Ovary (tissue), 3 donors: ENCODE results near the gene RILP.

Experiments
- POLR2A ChIP-seq: fragments of 450-650 bp; IDR thresholded peaks from one replicate; pipeline ENCODE4 v1.6.1; 2017; ENCODE audit warnings: antibody characterized with exemption, mild to moderate bottlenecking, moderate library complexity
- TF ChIP-seq, protein P1 (sequence below), 3 donors: fragments of 450-650 bp in 2 of 3; fragments of 200-600 bp in 1 of 3; IDR thresholded peaks; one replicate each; pipeline versions ENCODE4 v1.5.1 to v1.8.0; 2016 to 2022; ENCODE audit warnings: antibody characterized with exemption in 3 of 3, mild to moderate bottlenecking in 1 of 3
- donor health status: DM: no; HTN: no; CAD: no.

DNA sequence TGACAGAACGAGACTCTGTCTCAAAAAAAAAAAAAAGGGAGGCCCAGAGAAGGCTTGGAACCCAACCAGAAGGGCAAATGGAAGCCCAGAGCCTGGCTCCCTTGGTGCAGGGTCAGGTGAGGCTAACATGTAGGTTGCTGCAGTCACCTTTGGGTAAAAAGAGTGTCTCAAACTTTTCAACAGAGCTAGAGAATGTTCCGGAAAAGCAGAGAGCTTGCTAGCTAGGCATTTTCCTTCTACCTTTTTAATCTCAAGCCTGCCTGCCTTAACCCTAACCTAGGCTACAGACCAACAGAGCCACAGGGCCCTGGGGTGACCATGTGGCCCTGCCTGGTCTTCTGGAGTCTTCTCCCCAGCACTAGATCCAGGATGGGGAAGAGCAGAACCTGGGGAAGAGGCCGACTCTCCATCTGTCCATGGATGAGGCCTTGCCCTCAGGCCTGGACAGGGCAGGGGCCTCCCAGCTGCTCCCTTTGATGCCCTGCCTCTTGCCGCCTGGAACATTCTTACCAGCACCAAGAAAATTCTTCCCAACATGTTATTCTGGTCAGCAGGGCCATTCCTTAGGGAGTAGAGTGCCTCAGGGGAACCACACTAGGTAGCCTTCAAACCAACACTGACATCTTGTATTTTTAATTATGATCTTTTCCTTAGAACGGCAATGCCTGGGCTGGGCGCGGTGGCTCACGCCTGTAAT lies 51.1 kb downstream of the RILP start:
- TF ChIP-seq, protein P1, sequence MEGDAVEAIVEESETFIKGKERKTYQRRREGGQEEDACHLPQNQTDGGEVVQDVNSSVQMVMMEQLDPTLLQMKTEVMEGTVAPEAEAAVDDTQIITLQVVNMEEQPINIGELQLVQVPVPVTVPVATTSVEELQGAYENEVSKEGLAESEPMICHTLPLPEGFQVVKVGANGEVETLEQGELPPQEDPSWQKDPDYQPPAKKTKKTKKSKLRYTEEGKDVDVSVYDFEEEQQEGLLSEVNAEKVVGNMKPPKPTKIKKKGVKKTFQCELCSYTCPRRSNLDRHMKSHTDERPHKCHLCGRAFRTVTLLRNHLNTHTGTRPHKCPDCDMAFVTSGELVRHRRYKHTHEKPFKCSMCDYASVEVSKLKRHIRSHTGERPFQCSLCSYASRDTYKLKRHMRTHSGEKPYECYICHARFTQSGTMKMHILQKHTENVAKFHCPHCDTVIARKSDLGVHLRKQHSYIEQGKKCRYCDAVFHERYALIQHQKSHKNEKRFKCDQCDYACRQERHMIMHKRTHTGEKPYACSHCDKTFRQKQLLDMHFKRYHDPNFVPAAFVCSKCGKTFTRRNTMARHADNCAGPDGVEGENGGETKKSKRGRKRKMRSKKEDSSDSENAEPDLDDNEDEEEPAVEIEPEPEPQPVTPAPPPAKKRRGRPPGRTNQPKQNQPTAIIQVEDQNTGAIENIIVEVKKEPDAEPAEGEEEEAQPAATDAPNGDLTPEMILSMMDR (IDR thresholded peaks at IDR 0.05): no peak
- TF ChIP-seq POLR2A: no peak
